Measurements from ENCODE around the gene KIRREL3.

DNA sequence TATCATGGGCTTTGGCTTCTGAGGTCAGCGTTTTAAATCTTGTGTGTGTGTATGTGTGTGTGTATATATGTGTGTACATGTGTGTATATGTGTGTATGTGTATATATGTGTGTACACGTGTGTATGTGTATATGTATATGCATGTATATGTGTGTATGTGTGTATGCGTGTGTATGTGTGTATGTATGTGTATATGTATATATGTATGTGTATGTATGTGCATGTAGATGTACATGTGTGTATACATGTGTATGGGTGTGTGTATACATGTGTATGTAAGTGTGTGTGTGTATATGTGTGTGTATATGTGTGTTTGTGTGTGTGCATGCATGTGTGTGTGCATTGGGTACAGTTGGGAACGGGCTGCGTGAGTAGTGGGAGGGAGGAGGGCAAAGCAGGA is 522.1 kb downstream of the KIRREL3 start:
- TF ChIP-seq, protein P1, sequence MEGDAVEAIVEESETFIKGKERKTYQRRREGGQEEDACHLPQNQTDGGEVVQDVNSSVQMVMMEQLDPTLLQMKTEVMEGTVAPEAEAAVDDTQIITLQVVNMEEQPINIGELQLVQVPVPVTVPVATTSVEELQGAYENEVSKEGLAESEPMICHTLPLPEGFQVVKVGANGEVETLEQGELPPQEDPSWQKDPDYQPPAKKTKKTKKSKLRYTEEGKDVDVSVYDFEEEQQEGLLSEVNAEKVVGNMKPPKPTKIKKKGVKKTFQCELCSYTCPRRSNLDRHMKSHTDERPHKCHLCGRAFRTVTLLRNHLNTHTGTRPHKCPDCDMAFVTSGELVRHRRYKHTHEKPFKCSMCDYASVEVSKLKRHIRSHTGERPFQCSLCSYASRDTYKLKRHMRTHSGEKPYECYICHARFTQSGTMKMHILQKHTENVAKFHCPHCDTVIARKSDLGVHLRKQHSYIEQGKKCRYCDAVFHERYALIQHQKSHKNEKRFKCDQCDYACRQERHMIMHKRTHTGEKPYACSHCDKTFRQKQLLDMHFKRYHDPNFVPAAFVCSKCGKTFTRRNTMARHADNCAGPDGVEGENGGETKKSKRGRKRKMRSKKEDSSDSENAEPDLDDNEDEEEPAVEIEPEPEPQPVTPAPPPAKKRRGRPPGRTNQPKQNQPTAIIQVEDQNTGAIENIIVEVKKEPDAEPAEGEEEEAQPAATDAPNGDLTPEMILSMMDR (conservative IDR thresholded peaks at IDR 0.05; ENCODE audit: low read depth, low read length) = no peak
- no peak for TF ChIP-seq EZH2 (IDR thresholded peaks at IDR 0.05; ENCODE audit: low read length, unreplicated experiment)

Data from PC-3 (cell line).